Measurements from ENCODE around the gene SPTBN5.

SPTBN5 gene

DNA sequence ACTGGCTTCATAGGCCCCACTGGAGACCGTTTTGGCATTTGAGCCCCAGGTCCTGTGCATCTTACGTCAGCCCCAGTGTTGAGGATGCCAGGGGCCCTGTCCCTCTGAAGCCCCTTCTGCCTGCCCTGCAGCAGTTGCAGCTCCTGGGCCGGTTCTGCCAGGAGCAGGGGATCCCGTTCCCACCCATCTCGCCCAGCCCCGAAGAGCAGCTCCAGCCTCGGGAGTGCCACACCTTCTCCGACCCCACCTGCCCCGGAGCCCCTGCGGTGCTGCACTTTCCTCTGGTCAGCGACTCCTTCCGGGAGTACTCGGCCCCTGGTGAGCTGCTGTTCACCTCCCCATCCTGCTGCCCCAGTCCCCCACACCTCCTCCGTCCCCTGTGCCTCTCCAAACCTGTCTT lies 46.6 kb downstream of the SPTBN5 start:
- Histone ChIP-seq H3K9me3 (ENCODE audit: control insufficient read depth, insufficient read depth, low read length) (no peaks in the 10 kb centered on the region), H3K36me3 (ENCODE audit: control insufficient read depth, insufficient read depth, low read length) (peaks cover 23% of the 10 kb centered on the region), H3K9ac (ENCODE audit: low read depth, low read length) (no peak overlapping the region), H3K4me3 (ENCODE audit: low read depth, low read length) (no peak overlapping the region), H3K4me1 (ENCODE audit: control insufficient read depth, insufficient read depth, low read length) (no peaks in the 10 kb centered on the region), H3K27me3 (ENCODE audit: control insufficient read depth, insufficient read depth, low read length) (no peaks in the 10 kb centered on the region)

DNA sequence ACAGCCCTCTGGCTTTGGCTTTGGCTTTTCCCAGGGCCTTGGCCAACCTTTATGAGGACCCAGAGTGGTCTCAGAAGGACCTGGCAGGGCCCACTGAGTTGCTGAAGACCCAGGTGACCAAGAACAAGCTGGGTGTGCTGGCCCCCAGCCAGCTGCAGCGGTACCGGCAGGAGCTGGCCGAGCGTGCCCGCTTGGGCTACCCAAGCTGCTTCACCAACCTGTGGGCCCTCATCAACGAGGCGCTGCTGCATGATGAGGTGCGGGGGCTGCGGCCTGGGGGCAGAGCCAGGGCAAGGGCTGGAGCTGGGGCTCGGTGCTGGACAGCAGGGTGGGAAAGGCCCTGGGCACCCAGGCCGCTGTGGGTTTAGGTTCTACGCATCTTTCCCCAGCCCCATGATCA lies 49.0 kb downstream of the SPTBN5 start:
- H3K9me3 ChIP-seq (ENCODE audit: control insufficient read depth, insufficient read depth, low read length): no peaks in the 10 kb centered on the region
- no peak overlapping the region for H3K9ac ChIP-seq (ENCODE audit: low read depth, low read length)
- H3K27me3 ChIP-seq (ENCODE audit: control insufficient read depth, insufficient read depth, low read length): no peaks in the 10 kb centered on the region

DNA sequence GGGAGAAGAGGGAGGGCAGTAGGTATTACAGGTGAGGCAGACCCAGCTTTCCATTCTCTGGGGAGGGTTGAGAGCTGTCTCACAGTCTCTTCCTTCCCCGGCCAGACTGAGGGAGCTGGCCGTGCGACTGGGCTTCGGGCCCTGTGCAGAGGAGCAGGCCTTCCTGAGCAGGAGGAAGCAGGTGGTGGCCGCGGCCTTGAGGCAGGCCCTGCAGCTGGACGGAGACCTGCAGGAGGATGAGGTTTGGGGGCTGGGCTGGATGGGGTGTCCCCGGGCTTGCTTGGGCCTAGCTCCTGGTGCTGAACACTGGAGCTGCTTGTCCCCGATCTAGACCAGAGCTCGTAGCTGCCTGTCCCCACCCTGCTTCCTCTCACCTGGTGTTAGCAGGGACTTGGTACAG lies 50.3 kb downstream of the SPTBN5 start:
- Histone ChIP-seq H3K27me3 (ENCODE audit: control insufficient read depth, insufficient read depth, low read length) (no peaks in the 10 kb centered on the region), H3K36me3 (ENCODE audit: control insufficient read depth, insufficient read depth, low read length) (peaks cover 23% of the 10 kb centered on the region), H3K4me3 (ENCODE audit: low read depth, low read length) (no peak overlapping the region), H3K4me1 (ENCODE audit: control insufficient read depth, insufficient read depth, low read length) (no peaks in the 10 kb centered on the region), H3K9me3 (ENCODE audit: control insufficient read depth, insufficient read depth, low read length) (no peaks in the 10 kb centered on the region), H3K9ac (ENCODE audit: low read depth, low read length) (no peak overlapping the region)

More for the DNA sequence above, 49.0 kb downstream of the SPTBN5 start:
- H3K36me3 ChIP-seq (ENCODE audit: control insufficient read depth, insufficient read depth, low read length): peaks cover 27% of the 10 kb centered on the region
- no peaks in the 10 kb centered on the region for H3K4me1 ChIP-seq (ENCODE audit: control insufficient read depth, insufficient read depth, low read length)
- no peak overlapping the region for H3K4me3 ChIP-seq (ENCODE audit: low read depth, low read length)

DNA sequence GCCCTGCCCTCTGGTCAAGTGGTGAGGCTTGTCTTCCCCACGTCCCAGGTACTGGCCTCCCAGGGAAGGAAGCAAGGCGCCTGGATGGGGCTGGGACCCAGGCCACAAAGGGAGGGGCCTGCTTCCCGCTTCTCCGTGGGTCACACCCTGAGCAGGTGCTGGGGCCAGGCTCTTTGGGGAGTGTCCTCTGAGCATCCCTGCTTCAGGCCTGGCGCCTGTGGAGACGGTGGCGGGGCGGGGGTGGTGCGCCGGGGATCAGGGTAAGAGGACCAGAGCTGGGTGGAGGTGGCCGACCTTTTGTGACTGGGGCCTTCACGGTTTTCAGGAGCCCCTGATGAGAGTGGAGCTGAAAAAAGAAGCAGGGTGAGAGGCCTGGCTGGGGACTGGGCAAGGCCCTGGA lies 51.6 kb downstream of the SPTBN5 start:
- H3K4me1 ChIP-seq (ENCODE audit: control insufficient read depth, insufficient read depth, low read length): no peaks in the 10 kb centered on the region
- H3K9ac ChIP-seq (ENCODE audit: low read depth, low read length): no peak overlapping the region
- no peak overlapping the region for H3K4me3 ChIP-seq (ENCODE audit: low read depth, low read length)
- no peaks in the 10 kb centered on the region for H3K27me3 ChIP-seq (ENCODE audit: control insufficient read depth, insufficient read depth, low read length)
- H3K9me3 ChIP-seq (ENCODE audit: control insufficient read depth, insufficient read depth, low read length): no peaks in the 10 kb centered on the region
- H3K36me3 ChIP-seq (ENCODE audit: control insufficient read depth, insufficient read depth, low read length): peaks cover 21% of the 10 kb centered on the region

DNA sequence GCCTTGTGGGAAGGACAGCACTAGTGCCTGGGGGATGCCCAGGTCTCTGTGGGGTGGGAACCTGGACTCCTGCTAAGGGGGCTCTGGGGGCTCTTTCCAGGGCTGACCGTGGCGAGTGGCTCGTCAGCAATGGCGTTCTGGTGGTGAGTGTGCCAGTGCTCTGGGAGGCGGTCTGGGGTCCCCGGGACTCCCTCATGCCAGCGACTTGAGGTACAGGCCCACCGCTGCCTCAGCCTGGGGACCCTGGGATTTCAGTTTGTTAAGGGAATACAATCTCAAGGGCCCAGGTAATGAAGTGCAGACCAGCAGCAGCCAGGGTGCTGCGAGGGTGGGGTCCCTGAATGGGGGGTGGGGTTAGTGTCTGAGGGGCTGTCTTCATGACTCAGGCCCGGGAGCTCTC lies 52.7 kb downstream of the SPTBN5 start:
- H3K9ac ChIP-seq (ENCODE audit: low read depth, low read length): no peak overlapping the region
- peaks cover 15% of the 10 kb centered on the region for H3K36me3 ChIP-seq (ENCODE audit: control insufficient read depth, insufficient read depth, low read length)
- no peaks in the 10 kb centered on the region for H3K9me3 ChIP-seq (ENCODE audit: control insufficient read depth, insufficient read depth, low read length)
- H3K4me1 ChIP-seq (ENCODE audit: control insufficient read depth, insufficient read depth, low read length): no peaks in the 10 kb centered on the region
- H3K4me3 ChIP-seq (ENCODE audit: low read depth, low read length): no peak overlapping the region
- H3K27me3 ChIP-seq (ENCODE audit: control insufficient read depth, insufficient read depth, low read length): no peaks in the 10 kb centered on the region

DNA sequence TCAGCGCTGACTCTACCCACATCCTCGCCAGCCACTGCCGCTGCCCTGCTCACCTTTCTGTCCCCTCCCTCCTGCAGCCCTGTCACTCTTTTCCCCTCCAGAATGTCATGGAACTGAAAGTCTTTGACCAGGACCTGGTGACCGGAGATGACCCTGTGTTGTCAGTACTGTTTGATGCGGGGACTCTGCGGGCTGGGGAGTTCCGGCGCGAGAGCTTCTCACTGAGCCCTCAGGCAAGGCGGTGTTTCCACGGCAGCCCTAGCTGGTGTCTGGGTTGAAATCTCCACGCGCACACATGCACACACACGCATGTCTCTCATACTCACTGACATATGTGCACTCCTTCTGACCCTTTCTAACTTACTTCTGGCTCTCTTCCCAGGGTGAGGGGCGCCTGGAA lies 53.2 kb downstream of the SPTBN5 start:
- peaks cover 15% of the 10 kb centered on the region for H3K36me3 ChIP-seq (ENCODE audit: control insufficient read depth, insufficient read depth, low read length)
- H3K4me1 ChIP-seq (ENCODE audit: control insufficient read depth, insufficient read depth, low read length): no peaks in the 10 kb centered on the region
- no peaks in the 10 kb centered on the region for H3K9me3 ChIP-seq (ENCODE audit: control insufficient read depth, insufficient read depth, low read length)

DNA sequence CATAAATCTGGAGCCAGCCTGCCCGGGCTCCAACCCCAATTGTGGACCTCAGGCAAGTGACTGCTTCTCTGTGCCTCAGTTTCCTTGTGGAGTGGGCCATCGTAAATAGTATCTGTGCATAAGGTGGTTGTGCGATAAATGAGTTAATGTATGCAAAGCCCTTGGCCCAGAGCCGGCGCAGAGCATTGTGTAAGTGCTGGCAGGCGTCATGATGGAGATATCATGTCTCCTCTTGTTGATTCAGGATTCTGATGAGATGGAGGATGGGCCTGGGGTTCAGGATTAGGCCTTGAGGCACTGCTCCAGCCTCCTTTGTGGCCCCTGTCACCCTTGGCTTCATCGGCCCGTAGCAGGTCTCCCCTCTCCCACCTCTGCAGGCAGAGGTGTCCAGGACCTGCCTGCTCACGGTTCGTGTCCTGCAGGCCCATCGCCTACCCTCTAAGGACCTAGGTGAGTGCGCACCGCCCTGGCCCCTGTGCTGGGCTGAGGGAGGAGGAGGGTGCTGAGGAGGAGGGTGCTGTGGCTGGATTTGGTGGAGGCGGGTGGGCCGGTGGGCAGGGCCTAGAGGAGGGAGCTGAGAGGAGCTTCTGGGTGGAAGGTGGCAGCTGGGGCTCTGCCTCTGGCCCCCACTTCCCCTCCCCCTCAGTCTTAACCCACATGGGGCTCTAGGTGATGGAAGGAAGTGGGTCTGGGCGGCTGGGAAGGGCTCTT lies 53.9 kb downstream of the SPTBN5 start:
- Histone ChIP-seq H3K27me3 (ENCODE audit: control insufficient read depth, insufficient read depth, low read length) (no peaks in the 10 kb centered on the region), H3K36me3 (ENCODE audit: control insufficient read depth, insufficient read depth, low read length) (peaks cover 15% of the 10 kb centered on the region), H3K4me1 (ENCODE audit: control insufficient read depth, insufficient read depth, low read length) (no peaks in the 10 kb centered on the region), H3K9me3 (ENCODE audit: control insufficient read depth, insufficient read depth, low read length) (no peaks in the 10 kb centered on the region), H3K4me3 (ENCODE audit: low read depth, low read length) (no peak overlapping the region), H3K9ac (ENCODE audit: low read depth, low read length) (no peak overlapping the region)

More for the DNA sequence above, 53.2 kb downstream of the SPTBN5 start:
- Histone ChIP-seq H3K9ac (ENCODE audit: low read depth, low read length) (no peak overlapping the region), H3K4me3 (ENCODE audit: low read depth, low read length) (no peak overlapping the region), H3K27me3 (ENCODE audit: control insufficient read depth, insufficient read depth, low read length) (no peaks in the 10 kb centered on the region)

DNA sequence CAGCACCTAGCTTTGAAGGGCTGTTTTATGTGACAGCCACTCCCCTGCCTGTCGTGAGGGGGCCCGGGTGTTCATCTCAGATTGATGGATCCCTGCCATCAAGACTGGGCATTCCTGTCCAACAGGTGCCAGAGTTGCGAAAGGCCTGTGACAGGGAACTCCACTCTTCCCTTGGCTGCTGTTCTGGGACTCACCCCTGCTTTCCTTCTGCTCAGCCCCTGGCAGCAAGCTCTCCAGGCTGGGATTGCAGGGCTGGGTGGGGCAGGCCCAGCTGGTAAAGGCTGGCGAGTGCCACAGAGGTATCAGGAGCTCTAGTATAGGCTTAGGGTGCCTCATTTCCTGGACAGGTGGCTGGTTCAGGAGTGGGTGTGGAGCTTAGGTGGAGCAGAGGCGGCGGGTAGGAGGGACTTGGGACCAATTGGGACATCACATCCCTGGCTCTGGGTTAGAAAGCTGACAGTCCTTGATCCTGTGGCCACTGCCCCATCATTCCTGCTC lies 55.4 kb downstream of the SPTBN5 start, which contains the start of gene PLA2G4B:
TSS of gene PLA2G4B (plus strand) at position 448 of the 498 bp plus-strand sequence. CDS start 67 bp downstream, outside the sequence.
- Histone ChIP-seq H3K4me3 (ENCODE audit: low read depth, low read length) (no peak within 1 kb of the TSS), H3K27me3 (ENCODE audit: control insufficient read depth, insufficient read depth, low read length) (no peaks in the 10 kb centered on the region), H3K36me3 (ENCODE audit: control insufficient read depth, insufficient read depth, low read length) (peaks cover 15% of the 10 kb centered on the region), H3K9ac (ENCODE audit: low read depth, low read length) (no peak within 1 kb of the TSS), H3K4me1 (ENCODE audit: control insufficient read depth, insufficient read depth, low read length) (no peaks in the 10 kb centered on the region), H3K9me3 (ENCODE audit: control insufficient read depth, insufficient read depth, low read length) (no peaks in the 10 kb centered on the region)

DNA sequence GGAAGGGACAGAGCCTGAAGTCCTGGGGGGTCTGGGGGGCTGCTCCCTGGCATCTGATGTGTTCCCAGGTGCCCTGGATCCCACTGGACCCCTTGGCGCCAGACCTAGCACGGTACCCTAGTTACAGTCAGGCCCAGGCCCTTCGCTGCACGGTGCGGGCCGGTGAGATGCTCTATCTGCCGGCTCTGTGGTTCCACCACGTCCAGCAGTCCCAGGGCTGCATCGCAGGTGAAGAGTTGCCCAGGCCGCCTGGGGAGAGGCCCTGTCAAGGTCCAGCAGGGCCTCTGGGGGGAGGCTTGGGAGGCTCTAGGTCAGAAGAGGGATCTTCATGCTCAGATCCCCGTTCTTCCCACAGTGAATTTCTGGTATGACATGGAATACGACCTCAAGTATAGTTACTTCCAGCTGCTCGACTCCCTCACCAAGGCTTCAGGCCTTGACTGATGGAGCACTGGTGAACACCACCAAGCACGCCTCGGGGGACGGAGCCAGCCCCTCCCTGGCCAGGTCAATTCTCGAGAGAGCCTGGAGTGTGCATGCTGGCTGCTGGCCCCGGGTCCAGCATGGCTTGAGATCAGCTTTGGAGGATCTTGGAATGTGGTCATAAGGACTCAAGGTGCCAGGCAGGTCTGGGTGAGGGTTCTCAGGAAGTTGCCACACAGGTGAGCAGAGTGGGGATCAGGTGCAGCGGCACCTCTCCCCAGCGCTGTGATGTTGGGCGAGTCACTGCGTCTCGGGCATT lies 57.0 kb downstream of the SPTBN5 start:
- no peak overlapping the region for H3K4me3 ChIP-seq (ENCODE audit: low read depth, low read length)
- no peak overlapping the region for H3K9ac ChIP-seq (ENCODE audit: low read depth, low read length)
- no peaks in the 10 kb centered on the region for H3K27me3 ChIP-seq (ENCODE audit: control insufficient read depth, insufficient read depth, low read length)
- no peaks in the 10 kb centered on the region for H3K9me3 ChIP-seq (ENCODE audit: control insufficient read depth, insufficient read depth, low read length)
- peaks cover 12% of the 10 kb centered on the region for H3K36me3 ChIP-seq (ENCODE audit: control insufficient read depth, insufficient read depth, low read length)
- no peaks in the 10 kb centered on the region for H3K4me1 ChIP-seq (ENCODE audit: control insufficient read depth, insufficient read depth, low read length)

DNA sequence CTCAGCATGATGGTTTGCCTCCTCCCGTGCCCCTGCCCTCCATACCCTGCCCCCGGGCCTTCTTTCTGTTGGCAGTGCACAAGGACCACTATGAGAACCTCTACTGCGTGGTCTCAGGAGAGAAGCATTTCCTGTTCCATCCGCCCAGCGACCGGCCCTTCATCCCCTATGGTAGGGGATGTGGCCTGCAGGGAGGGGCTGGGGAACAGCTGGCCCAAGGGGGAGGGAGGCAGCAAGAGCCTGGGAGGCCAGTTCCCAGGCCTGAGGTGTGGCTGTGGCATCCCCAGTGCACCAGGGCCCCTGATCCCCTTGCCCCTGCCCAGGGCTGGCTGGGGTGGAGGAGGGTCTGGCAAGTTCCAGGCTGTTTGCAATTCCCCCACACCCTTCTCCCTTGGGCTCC lies 57.8 kb downstream of the SPTBN5 start:
- Histone ChIP-seq H3K4me1 (ENCODE audit: control insufficient read depth, insufficient read depth, low read length) (no peaks in the 10 kb centered on the region), H3K9me3 (ENCODE audit: control insufficient read depth, insufficient read depth, low read length) (no peaks in the 10 kb centered on the region), H3K4me3 (ENCODE audit: low read depth, low read length) (no peak overlapping the region), H3K9ac (ENCODE audit: low read depth, low read length) (no peak overlapping the region), H3K36me3 (ENCODE audit: control insufficient read depth, insufficient read depth, low read length) (peaks cover 16% of the 10 kb centered on the region), H3K27me3 (ENCODE audit: control insufficient read depth, insufficient read depth, low read length) (no peaks in the 10 kb centered on the region)

DNA sequence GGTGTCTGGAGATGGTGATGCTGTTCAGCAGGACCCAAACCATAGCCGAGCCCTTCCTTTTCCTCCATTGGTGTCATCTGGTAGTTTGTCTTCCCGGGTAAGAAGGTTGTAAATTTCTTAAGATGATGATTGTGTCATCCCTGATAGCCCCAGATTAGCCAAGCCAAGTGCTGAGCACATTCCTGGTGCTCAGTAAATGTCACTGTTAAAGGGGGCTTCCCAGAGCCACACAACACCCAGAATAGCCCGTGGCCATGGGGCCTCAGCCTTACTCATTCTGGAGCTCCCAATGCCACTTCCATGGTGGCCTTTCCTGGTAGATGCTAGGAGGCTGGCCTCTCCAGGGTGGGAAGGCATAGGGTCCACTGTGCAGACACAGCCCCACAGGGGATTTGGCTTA lies 59.8 kb downstream of the SPTBN5 start:
- peaks cover 12% of the 10 kb centered on the region for H3K36me3 ChIP-seq (ENCODE audit: control insufficient read depth, insufficient read depth, low read length)
- H3K27me3 ChIP-seq (ENCODE audit: control insufficient read depth, insufficient read depth, low read length): no peaks in the 10 kb centered on the region
- H3K9me3 ChIP-seq (ENCODE audit: control insufficient read depth, insufficient read depth, low read length): no peaks in the 10 kb centered on the region
- no peak overlapping the region for H3K9ac ChIP-seq (ENCODE audit: low read depth, low read length)
- no peak overlapping the region for H3K4me3 ChIP-seq (ENCODE audit: low read depth, low read length)
- H3K4me1 ChIP-seq (ENCODE audit: control insufficient read depth, insufficient read depth, low read length): no peaks in the 10 kb centered on the region

DNA sequence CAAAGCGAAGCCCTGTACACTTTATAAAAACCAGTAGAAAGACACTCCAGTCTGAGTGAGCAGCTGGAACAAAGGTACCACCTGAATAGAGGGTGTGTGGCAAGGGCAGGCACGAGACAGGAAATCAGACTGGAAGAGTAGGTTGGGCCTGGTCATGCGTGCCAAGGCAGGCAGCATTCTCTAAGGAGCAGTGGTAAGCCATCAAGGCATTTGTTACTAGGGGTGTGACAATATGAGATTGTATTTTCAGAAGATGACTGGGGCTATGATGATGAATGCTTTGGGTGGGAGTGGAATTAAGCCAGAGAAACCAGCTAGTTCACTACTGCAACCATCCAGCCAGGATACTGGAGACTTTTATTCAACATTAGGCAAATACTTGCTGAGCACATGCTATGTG lies 61.0 kb downstream of the SPTBN5 start:
- peaks cover 10% of the 10 kb centered on the region for H3K36me3 ChIP-seq (ENCODE audit: control insufficient read depth, insufficient read depth, low read length)
- no peak overlapping the region for H3K9ac ChIP-seq (ENCODE audit: low read depth, low read length)
- H3K9me3 ChIP-seq (ENCODE audit: control insufficient read depth, insufficient read depth, low read length): no peaks in the 10 kb centered on the region
- H3K27me3 ChIP-seq (ENCODE audit: control insufficient read depth, insufficient read depth, low read length): no peaks in the 10 kb centered on the region
- H3K4me3 ChIP-seq (ENCODE audit: low read depth, low read length): no peak overlapping the region
- H3K4me1 ChIP-seq (ENCODE audit: control insufficient read depth, insufficient read depth, low read length): no peaks in the 10 kb centered on the region
